ENCODE results near the gene ZFC3H1. TPM values are rescaled to one million over a fixed set of nuclear protein-coding genes. Genes with fewer than 3 reads are reported as not detected.

Gene ZFC3H1
- total and polyA plus RNA-seq, 2 donors from 2014 or later, result 11.2 to 42.4 TPM

DNA sequence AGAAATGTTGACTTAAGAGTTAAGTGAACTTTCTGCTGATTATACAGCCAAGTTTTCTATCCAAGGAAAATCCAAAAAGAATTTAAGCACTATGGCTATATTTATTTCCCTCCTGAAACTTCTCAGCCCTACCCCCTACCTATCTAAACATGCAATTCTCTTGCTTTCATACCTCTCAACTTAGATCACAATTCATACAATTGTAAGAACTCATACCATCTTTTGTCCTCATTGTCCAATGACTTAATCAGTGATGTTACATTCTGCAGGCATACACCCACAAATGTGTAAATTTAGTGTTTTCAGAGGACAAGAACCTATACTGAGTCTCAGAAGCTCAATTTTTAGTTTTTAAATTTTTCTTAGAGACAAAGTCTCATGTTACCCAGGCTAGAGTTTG lies 62.1 kb downstream of the ZFC3H1 start:
- H3K9me3 ChIP-seq (ENCODE audit: control insufficient read depth in 2 of 3, insufficient read depth in 1 of 3, low read length in 3 of 3), result no peaks in the 10 kb centered on the region
- TF ChIP-seq, protein P1, sequence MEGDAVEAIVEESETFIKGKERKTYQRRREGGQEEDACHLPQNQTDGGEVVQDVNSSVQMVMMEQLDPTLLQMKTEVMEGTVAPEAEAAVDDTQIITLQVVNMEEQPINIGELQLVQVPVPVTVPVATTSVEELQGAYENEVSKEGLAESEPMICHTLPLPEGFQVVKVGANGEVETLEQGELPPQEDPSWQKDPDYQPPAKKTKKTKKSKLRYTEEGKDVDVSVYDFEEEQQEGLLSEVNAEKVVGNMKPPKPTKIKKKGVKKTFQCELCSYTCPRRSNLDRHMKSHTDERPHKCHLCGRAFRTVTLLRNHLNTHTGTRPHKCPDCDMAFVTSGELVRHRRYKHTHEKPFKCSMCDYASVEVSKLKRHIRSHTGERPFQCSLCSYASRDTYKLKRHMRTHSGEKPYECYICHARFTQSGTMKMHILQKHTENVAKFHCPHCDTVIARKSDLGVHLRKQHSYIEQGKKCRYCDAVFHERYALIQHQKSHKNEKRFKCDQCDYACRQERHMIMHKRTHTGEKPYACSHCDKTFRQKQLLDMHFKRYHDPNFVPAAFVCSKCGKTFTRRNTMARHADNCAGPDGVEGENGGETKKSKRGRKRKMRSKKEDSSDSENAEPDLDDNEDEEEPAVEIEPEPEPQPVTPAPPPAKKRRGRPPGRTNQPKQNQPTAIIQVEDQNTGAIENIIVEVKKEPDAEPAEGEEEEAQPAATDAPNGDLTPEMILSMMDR (IDR thresholded peaks at IDR 0.05; ENCODE audit: borderline replicate concordance, extremely low read depth, insufficient read depth), result no peak
- intact Hi-C loops (cut with DNase I), result no loop called here
- DNase-seq (no peak), FAIRE-seq (no peak)
- H3K36me3 ChIP-seq (ENCODE audit: control insufficient read depth in 2 of 3, insufficient read depth in 3 of 3, low read length in 3 of 3), result peaks cover 0 to 5% (median 3%) of the 10 kb centered on the region in 3 donors
- no peak overlapping the region for H3K9ac ChIP-seq (ENCODE audit: low read length in 3 of 3)
- no peaks in the 10 kb centered on the region for H3K4me1 ChIP-seq (ENCODE audit: control insufficient read depth in 2 of 3, insufficient read depth in 2 of 3, low read depth in 1 of 3, low read length in 3 of 3)
- H3K4me3 ChIP-seq (ENCODE audit: low read length in 3 of 3), result no peak overlapping the region
- no peak overlapping the region for H3K27ac ChIP-seq (ENCODE audit: low read depth in 2 of 2, low read length in 2 of 2)
- H3K27me3 ChIP-seq (ENCODE audit: control insufficient read depth, insufficient read depth, low read length), result no peaks in the 10 kb centered on the region

DNA sequence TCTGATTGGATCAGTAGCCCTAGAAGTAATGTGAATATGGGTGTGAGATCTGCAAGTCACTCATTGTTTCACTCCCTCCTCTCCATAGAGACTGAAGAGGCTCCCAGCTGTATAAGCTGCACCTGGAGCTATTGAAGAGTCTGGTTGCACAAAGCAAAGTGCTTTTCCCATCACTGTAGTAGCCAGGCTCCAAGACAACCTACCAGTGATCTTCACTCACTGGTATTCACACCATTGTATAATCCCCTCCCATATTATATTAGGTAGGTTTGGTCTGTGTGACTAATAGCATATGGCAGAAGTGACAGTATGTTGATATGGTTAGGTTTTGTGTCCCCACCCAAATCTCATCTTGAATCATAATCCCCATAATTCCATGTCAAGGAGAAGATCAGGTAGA lies 64.4 kb downstream of the ZFC3H1 start:
- Histone ChIP-seq H3K9me3 (ENCODE audit: control insufficient read depth in 2 of 3, insufficient read depth in 1 of 3, low read length in 3 of 3) (no peaks in the 10 kb centered on the region), H3K9ac (ENCODE audit: low read length in 3 of 3) (no peak overlapping the region), H3K4me1 (ENCODE audit: control insufficient read depth in 2 of 3, insufficient read depth in 2 of 3, low read depth in 1 of 3, low read length in 3 of 3) (no peaks in the 10 kb centered on the region), H3K27me3 (ENCODE audit: control insufficient read depth, insufficient read depth, low read length) (no peaks in the 10 kb centered on the region), H3K4me3 (ENCODE audit: low read length in 3 of 3) (no peak overlapping the region), H3K27ac (ENCODE audit: low read depth in 2 of 2, low read length in 2 of 2) (no peak overlapping the region), H3K36me3 (ENCODE audit: control insufficient read depth in 2 of 3, insufficient read depth in 3 of 3, low read length in 3 of 3) (no peaks in the 10 kb centered on the region)
- DNase-seq (no peak), FAIRE-seq (no peak)
- intact Hi-C loops (cut with DNase I), result no loop called here
- TF ChIP-seq, protein P1 (IDR thresholded peaks at IDR 0.05; ENCODE audit: borderline replicate concordance, extremely low read depth, insufficient read depth), result no peak

- no peaks in the 10 kb centered on the region for H3K4me1 ChIP-seq (ENCODE audit: control insufficient read depth in 2 of 3, insufficient read depth in 2 of 3, low read depth in 1 of 3, low read length in 3 of 3)
- no peaks in the 10 kb centered on the region for H3K9me3 ChIP-seq (ENCODE audit: control insufficient read depth in 2 of 3, insufficient read depth in 1 of 3, low read length in 3 of 3)
- TF ChIP-seq, protein P1 (IDR thresholded peaks at IDR 0.05; ENCODE audit: borderline replicate concordance, extremely low read depth, insufficient read depth), result no peak
- no peak overlapping the region for H3K4me3 ChIP-seq (ENCODE audit: low read length in 3 of 3)
- no peak for DNase-seq
- intact Hi-C loops (cut with DNase I), result no loop called here
- H3K9ac ChIP-seq (ENCODE audit: low read length in 3 of 3), result no peak overlapping the region
- H3K27ac ChIP-seq (ENCODE audit: low read depth in 2 of 2, low read length in 2 of 2), result no peak overlapping the region
- no peak for FAIRE-seq
- H3K36me3 ChIP-seq (ENCODE audit: control insufficient read depth in 2 of 3, insufficient read depth in 3 of 3, low read length in 3 of 3), result no peaks in the 10 kb centered on the region
- no peaks in the 10 kb centered on the region for H3K27me3 ChIP-seq (ENCODE audit: control insufficient read depth, insufficient read depth, low read length)
Observed at GRCh38 chr12:71594214-71594948, 69.3 kb downstream of the ZFC3H1 start.
